Activated T-helper 1 cell treated with anti-CD3 and anti-CD28 coated beads, Interleukin-12 subunit alpha, Interleukin-12 subunit beta, Interleukin-2, Interleukin-4 antibody, amounts not matched to agents 30 ng/mL and 10 ng/mL and 1 ng/mL, durations not matched to agents 14 hours and 24 hours and 36 hours (primary cell): ENCODE measurements around the gene DSG4. TPM values are rescaled to one million over a fixed set of nuclear protein-coding genes. Genes with fewer than 3 reads are reported as not detected.

ENCODE experiments used
- DNase-seq: peaks from one replicate; pipeline ENCODE4 v3.0.0; 2021; ENCODE audit warnings: low spot score
- H3K27ac Mint-ChIP-seq: one replicate; pipeline ENCODE4 v1.8.0; 2021; ENCODE audit warnings: mild to moderate bottlenecking, mixed read lengths
- H3K27me3 Mint-ChIP-seq: one replicate; pipeline ENCODE4 v1.8.0; 2022; ENCODE audit warnings: mild to moderate bottlenecking, moderate library complexity, mixed read lengths; ENCODE audit not compliant: insufficient read depth
- H3K36me3 Mint-ChIP-seq: one replicate; pipeline ENCODE4 v1.8.0; 2021; ENCODE audit warnings: low read depth, mixed read lengths
- H3K4me1 Mint-ChIP-seq: one replicate; pipeline ENCODE4 v1.8.0; 2021; ENCODE audit warnings: low read depth, mixed read lengths
- H3K4me3 Mint-ChIP-seq: one replicate; pipeline ENCODE4 v1.8.0; 2021; ENCODE audit warnings: mild to moderate bottlenecking, moderate library complexity, mixed read lengths
- H3K9me3 Mint-ChIP-seq: one replicate; pipeline ENCODE4 v1.8.0; 2021; ENCODE audit warnings: mixed read lengths
- intact Hi-C: fragments of 100-400 bp; cut with micrococcal nuclease; formaldehyde crosslinking; loops from one replicate; pipeline ENCODE4 v1.15.1; 2024
- total RNA-seq: library from RNA; stranded (reverse); gene quantifications from 2 replicates; pipeline ENCODE4 v1.2.3, GENCODE V29; 2022

The DSG4 gene
- total RNA-seq, 1 donor from 2014 or later, result not detected

DNA sequence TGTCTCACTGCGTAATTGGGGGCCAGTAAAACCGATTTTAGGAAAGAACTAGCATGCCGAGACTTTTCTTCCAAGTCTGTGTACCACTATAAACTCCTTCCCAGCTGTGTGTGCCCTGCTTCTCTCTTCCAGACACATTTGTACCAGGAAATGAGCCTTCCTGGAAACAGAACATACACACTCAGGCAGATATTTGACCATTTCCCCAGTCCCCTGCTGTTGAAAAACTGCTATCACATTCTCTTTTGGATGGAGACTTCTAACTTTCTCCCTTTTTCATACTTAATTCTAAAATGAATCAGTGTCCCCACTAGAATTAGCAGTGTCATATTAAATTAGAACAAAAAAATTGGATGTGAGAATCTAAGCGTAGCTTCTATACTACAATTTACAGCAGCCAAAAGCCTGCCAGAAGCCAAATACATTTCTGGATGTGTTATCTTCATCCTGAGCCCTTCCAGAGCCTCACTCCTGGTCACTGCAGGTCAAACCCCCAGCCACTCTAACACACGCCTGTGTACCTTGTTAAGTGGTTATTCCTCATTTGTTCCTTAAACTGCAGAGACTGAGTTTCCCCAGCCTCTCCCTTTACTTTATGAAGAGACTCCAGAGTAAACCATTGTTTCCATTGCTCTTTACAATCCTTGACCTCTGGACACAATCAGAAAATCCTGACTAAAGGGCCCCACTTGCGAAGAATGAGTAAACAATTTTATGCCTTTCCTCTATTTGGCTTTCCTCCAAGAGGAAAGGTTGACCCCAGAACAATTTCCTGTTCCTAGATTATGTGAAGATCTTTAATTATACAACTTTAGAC, 20.4 kb downstream of the DSG4 start:
- intact Hi-C loops, result no loop called here
- no peak for DNase-seq

GRCh38 chr18:31398191-31398590, 21.6 kb downstream of the DSG4 start:
- Mint-ChIP-seq H3K4me3 (no peak overlapping the region), H3K27me3 (peaks cover 2% of the 10 kb centered on the region), H3K36me3 (no peaks in the 10 kb centered on the region), H3K4me1 (no peaks in the 10 kb centered on the region), H3K27ac (no peak overlapping the region), H3K9me3 (no peaks in the 10 kb centered on the region)
- intact Hi-C loops, result no loop called here
- no peak for DNase-seq

More for the DNA sequence above, 20.4 kb downstream of the DSG4 start:
- Mint-ChIP-seq H3K27ac (no peak overlapping the region), H3K27me3 (peaks cover 2% of the 10 kb centered on the region), H3K4me3 (no peak overlapping the region), H3K4me1 (no peaks in the 10 kb centered on the region), H3K36me3 (no peaks in the 10 kb centered on the region), H3K9me3 (no peaks in the 10 kb centered on the region)

DNA sequence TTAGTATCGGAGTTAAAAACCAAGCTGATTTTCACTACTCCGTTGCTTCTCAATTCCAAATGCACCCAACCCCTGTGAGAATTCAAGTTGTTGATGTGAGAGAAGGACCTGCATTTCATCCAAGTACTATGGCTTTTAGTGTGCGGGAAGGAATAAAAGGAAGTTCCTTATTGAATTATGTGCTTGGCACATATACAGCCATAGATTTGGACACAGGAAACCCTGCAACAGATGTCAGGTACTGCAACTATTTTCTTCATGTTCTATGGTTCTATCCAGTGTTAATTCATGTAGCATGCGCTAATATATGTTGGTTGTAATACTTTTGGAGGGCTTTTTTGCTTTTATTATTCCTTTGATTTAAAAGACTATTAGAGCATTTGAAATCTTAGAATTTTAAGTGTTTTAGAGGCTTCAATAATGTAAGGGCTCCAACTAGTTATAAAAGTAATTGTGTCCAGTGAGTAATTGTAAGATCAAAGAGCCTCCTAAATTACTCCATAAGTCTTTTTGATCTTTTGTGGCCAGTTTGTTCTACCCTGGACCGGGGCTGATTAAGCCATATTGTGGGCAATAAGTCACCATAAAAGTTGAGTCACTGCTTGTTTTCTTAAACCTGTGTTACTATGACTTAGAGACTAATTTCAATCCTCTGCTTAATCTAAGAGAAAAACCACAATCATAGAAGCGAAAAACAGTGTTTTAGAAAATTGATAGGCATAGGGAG, 22.9 kb downstream of the DSG4 start:
- Mint-ChIP-seq H3K27ac (no peak overlapping the region), H3K36me3 (no peaks in the 10 kb centered on the region), H3K9me3 (no peaks in the 10 kb centered on the region), H3K27me3 (peaks cover 2% of the 10 kb centered on the region), H3K4me3 (no peak overlapping the region), H3K4me1 (no peaks in the 10 kb centered on the region)
- DNase-seq, result no peak
- intact Hi-C loops, result no loop called here

DNA sequence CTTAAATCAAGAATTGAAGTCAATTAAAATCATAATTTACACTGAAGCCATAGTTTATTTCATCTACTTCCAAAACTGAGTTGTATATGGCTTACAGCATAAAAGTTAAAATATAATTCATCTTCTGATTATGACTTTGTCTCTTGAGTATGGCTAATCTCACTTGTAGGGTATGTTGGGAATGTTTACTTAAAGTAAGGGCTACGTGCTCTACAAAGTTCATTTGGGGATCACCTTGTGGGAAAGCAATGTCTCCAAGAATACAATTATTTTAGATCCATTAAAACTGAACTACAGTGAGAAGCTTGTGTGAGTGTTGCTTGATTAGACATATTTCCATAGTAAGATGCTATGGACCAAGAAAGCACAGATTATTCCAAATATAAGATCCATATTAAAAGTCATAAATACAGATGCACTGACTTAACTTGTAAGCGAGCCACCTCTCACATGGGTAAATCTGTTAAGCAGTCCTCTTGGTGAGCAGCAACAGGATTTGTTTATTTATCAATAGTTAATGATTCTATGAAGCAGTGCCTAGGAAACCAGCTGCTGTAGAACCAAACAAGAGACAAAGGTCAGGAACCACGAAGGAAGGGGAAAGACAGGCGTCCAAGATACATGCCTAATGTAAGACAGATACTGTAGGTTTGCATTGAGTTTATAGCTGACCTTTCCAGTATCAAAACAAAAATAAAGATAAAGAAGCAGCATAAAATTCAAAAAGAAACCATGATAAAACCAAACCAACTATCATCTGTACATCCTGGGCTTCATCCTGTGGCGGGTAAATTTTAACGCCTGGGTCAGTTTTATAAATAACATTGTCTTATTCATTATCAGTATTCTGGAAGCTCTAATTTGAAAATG, 24.8 kb downstream of the DSG4 start:
- intact Hi-C loops, result no loop called here
- Mint-ChIP-seq H3K27ac (no peak overlapping the region), H3K36me3 (no peaks in the 10 kb centered on the region), H3K9me3 (no peaks in the 10 kb centered on the region), H3K27me3 (peaks cover 2% of the 10 kb centered on the region), H3K4me1 (no peaks in the 10 kb centered on the region), H3K4me3 (no peak overlapping the region)
- DNase-seq, result no peak

GRCh38 chr18:31402026-31402373, 25.4 kb downstream of the DSG4 start:
- Mint-ChIP-seq H3K4me1 (no peaks in the 10 kb centered on the region), H3K27me3 (peaks cover 2% of the 10 kb centered on the region), H3K36me3 (no peaks in the 10 kb centered on the region), H3K4me3 (no peak overlapping the region), H3K9me3 (no peaks in the 10 kb centered on the region), H3K27ac (no peak overlapping the region)
- intact Hi-C loops, result no loop called here
- DNase-seq, result no peak

DNA sequence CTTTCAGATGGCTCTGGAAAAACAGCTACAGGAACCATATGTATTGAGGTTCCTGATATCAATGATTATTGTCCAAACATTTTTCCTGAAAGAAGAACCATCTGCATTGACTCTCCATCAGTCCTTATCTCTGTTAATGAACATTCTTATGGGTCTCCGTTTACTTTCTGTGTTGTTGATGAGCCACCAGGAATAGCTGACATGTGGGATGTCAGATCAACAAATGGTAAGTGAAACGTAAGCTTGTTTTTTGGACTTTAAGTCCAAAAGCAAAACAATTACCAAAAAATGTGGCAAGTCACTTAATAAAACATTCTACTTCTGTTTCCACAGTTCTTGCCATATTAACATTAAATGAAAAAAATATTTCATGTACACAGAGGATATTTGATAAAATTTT, 26.8 kb downstream of the DSG4 start:
- no peak for DNase-seq
- H3K27me3 Mint-ChIP-seq, result peaks cover 2% of the 10 kb centered on the region
- H3K27ac Mint-ChIP-seq, result no peak overlapping the region
- no peak overlapping the region for H3K4me3 Mint-ChIP-seq
- H3K9me3 Mint-ChIP-seq, result no peaks in the 10 kb centered on the region
- intact Hi-C loops, result no loop called here
- H3K4me1 Mint-ChIP-seq, result no peaks in the 10 kb centered on the region
- H3K36me3 Mint-ChIP-seq, result no peaks in the 10 kb centered on the region

DNA sequence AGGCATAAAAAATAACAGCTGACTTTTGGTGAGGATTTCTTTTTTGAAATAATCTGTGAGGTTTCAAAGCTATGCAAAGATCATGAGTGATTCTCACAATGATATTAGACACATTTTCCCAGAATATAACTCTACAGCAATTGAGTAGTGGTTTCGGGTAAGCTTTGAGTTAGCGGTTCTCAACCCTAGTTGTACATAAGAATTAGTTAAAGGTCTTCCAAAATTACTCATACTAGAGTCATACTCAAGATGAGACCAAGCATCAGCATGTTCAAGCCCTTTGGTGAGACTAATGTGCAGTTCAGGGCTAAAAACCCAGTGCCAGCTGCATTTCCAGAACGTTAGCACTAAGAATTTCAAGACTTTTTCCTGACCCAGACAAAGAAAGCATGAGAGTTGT, 31.1 kb downstream of the DSG4 start:
- Mint-ChIP-seq H3K36me3 (no peaks in the 10 kb centered on the region), H3K27ac (no peak overlapping the region), H3K27me3 (no peaks in the 10 kb centered on the region), H3K4me1 (no peaks in the 10 kb centered on the region), H3K4me3 (no peak overlapping the region), H3K9me3 (peaks cover 4% of the 10 kb centered on the region)
- intact Hi-C loops, result no loop called here
- no peak for DNase-seq

GRCh38 chr18:31409276-31409675, 32.7 kb downstream of the DSG4 start:
- intact Hi-C loops, result no loop called here
- no peak overlapping the region for H3K4me3 Mint-ChIP-seq
- no peaks in the 10 kb centered on the region for H3K27me3 Mint-ChIP-seq
- peaks cover 4% of the 10 kb centered on the region for H3K9me3 Mint-ChIP-seq
- no peak for DNase-seq
- H3K27ac Mint-ChIP-seq, result no peak overlapping the region
- H3K4me1 Mint-ChIP-seq, result no peaks in the 10 kb centered on the region
- no peaks in the 10 kb centered on the region for H3K36me3 Mint-ChIP-seq

DNA sequence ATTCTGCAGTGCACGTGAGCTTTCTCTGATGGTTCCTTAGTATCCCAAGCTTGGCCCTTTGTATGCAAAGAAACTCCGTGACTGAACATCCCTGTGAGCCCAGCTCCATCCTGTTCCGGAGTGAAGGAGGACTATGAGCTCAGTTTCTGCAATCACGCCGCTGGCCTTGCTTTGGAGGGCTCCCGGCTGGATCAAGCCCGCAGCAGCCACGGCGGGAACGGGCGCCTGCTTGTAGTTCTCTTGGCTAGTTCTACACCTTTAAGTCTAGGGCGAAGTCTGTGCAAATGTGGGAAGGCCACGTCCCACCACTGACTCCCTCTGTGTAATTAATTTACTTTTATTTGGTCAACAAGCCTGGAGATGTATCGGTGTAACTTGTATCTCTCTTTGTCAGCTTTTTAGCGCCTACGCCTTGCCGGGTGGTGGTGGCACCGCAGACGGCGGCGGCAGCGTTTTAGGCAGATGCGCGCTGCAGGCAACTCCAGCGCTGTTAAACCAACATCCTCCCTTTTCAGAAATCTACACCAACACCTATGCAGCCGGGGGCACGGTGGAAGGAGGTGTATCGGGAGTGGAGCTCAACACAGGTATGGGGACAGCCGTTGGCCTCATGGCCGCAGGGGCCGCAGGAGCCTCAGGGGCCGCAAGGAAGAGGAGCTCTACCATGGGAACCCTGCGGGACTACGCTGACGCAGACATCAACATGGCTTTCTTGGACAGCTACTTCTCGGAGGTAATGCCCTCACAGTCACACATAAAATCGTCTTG, 34.3 kb downstream of the DSG4 start:
- Mint-ChIP-seq H3K4me1 (no peaks in the 10 kb centered on the region), H3K4me3 (no peak overlapping the region), H3K27ac (no peak overlapping the region), H3K36me3 (no peaks in the 10 kb centered on the region), H3K9me3 (peaks cover 8% of the 10 kb centered on the region), H3K27me3 (no peaks in the 10 kb centered on the region)
- intact Hi-C loops, result no loop called here
- DNase-seq, result no peak

- Mint-ChIP-seq H3K27ac (no peak overlapping the region), H3K27me3 (no peaks in the 10 kb centered on the region), H3K4me3 (no peak overlapping the region), H3K9me3 (peaks cover 8% of the 10 kb centered on the region), H3K36me3 (no peaks in the 10 kb centered on the region), H3K4me1 (no peaks in the 10 kb centered on the region)
- intact Hi-C loops, result no loop called here
- no peak for DNase-seq
Measured at GRCh38 chr18:31413137-31413536, 36.6 kb downstream of the DSG4 start.

DNA sequence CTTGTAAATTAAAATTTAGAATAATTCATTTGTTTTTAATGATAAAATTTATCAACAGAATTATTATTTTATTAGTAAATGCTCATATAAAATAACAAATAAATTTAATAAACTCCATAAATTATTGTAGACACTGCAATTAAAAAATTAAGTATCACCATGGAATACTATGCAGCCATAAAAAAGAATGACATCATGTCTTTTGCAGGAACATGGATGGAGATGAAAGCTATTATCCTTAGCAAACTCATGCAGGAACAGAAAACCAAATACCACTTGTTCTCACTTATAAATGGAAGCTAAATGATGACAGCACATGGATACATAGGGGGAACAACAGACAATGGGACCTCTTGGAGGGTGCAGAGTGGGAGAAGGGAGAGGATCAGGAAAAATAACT, 41.3 kb downstream of the DSG4 start:
- intact Hi-C loops, result no loop called here
- H3K27me3 Mint-ChIP-seq, result no peaks in the 10 kb centered on the region
- H3K27ac Mint-ChIP-seq, result no peak overlapping the region
- peaks cover 4% of the 10 kb centered on the region for H3K9me3 Mint-ChIP-seq
- no peak for DNase-seq
- no peak overlapping the region for H3K4me3 Mint-ChIP-seq
- no peaks in the 10 kb centered on the region for H3K36me3 Mint-ChIP-seq
- H3K4me1 Mint-ChIP-seq, result no peaks in the 10 kb centered on the region

DNA sequence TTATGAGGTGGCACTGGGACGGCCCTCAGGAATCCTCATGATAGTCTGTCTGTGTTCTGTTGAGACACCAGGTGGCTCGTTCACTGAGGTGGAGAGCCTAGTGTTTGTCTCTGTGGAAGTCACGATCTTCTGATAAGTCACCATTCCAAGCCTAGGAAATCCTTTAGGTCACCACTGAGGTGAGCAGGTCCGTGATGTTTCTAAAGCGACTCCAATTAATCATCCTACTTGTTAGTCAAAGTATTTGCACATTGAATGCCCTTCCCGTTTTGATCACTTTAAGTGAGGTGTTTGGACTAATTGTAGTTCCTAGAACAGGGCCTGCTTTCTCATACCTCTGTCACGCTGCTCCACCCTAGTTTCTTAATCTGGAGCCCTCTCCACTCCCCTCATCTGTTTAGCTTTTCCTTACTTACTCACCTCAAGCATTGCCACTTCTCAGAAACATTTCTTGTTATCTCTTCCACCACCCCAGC, 42.9 kb downstream of the DSG4 start:
- no peaks in the 10 kb centered on the region for H3K27me3 Mint-ChIP-seq
- no peaks in the 10 kb centered on the region for H3K4me1 Mint-ChIP-seq

More for the DNA sequence above, 42.9 kb downstream of the DSG4 start:
- H3K4me3 Mint-ChIP-seq, result no peak overlapping the region
- no peak overlapping the region for H3K27ac Mint-ChIP-seq
- intact Hi-C loops, result no loop called here
- no peak for DNase-seq
- H3K9me3 Mint-ChIP-seq, result peaks cover 4% of the 10 kb centered on the region
- no peaks in the 10 kb centered on the region for H3K36me3 Mint-ChIP-seq
